HG02981 (cell line): ENCODE data around the gene NDUFAF2.
"Not testable (repeated sequence)": the region's sequence is repeated elsewhere in the genome, so short reads cannot be mapped to it uniquely, and the experiment has no call there.

Experiments used
- ATAC-seq: cut with Tn5 transposase; IDR thresholded peaks from one replicate; pipeline ENCODE4 v1.9.1; 2021; ENCODE audit warnings: mild to moderate bottlenecking, moderate library complexity; ENCODE audit not compliant: unreplicated experiment

The NDUFAF2 gene

DNA sequence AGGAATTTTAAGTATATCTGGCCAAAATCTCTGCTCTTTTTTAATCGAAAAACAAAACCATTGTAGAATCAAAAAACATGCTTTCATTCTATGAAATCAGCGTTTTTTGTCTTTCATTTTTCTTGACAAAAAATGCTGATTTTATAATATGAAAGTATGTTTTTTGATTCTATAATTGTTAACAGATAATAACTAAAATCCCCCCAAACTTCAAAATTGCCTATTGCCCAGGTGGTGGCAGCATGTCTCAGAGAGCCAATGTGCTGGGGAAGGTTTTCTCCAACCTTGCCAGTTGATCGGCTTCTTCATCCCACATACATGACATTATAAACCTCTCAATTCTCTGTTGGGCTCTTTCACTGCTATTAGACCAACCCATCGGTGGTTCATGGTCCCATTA lies 222.4 kb downstream of the NDUFAF2 start:
- ATAC-seq, result no peak

DNA sequence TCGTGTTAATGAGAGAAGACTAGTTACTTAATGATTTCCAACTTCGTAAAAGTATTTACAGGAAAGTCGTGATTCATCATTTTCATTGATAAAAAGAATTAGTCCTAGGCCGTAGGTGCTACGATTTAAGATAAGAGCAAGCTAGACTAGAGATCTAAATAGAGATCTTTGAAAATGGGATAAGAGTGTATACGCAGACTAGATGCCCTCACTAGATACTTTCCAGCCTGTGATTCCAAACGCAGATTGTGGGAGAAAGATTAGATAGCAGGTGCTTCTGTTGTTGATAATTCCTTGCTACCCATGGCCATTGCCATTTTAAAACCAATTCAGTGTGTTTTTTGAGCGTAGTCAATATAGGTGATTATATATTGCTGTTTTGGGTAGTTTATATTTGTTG lies 223.9 kb downstream of the NDUFAF2 start:
- no peak for ATAC-seq

DNA sequence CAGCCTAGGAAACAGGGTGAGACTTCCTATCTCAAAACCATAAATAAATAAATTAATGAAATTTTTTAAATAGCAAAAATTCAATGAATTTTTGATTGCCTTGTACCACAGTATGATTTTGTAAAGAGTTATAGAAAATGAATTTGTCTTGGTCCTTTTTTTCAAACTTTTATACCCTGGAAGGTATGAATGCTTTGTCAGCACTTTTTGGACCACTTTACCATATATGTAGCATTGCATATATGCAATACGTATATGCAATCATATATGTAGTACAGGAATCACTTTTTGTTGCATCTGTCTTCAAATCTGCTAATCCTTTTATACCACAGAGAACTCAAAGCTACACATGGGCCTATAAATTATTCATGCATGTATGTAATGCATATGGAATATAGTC lies 226.5 kb downstream of the NDUFAF2 start:
- no peak for ATAC-seq

DNA sequence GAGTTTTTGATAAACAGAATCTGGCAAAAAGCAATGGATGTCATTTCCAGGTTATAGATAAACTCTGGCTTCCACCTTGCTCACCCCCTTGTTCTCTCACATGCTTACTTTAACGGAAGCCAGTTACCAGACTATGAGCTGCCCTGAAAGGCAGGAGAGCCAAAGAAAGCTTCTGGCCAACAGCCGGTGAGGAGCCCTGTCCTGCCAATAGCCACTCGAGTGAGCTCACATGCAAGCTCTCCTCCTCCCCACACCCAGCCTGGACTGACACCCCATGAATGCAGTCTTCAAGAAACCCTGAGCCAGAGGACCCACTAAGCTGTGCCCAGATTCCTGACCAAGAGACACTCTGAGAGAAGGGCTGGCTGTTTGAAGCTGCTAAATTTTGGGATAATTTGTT lies 231.6 kb downstream of the NDUFAF2 start:
- ATAC-seq, result no peak

DNA sequence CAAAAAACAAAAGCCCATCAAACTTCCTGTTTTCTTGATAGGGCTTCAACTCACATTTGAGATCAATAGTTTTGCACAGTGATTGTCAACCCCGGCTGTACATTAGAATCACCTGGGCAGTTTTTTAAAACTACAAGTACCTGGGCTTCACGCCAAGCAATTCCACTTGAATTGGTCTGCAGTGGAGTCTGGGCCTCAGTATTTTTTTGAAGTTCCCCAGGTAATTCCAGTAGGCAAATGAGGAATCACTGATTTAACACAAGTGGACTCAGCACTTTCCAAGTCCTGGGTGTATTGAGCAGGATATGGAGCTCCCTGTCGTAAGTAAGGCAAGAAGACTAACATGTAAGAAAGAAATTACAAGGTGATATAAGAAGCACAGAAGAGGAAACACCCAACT lies 232.1 kb downstream of the NDUFAF2 start:
- no peak for ATAC-seq

DNA sequence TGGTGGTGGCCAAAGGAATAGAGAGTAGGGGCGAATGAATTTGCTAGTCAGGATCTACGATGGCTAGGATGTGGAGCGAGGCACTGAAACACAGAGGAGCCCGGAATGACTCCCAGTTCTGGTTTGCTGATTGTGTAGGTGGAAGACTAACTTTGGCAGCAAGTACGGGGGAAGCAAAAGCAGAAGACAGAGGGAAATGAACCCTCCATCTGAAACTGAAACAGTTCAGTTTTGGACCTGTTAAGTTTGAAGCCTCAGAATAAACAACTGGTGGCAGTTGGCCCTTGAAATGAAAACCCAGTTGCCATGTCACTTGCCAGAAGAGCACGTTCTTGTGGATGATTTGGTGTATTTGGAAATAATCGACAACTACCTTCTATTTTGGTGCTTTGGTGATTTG lies 232.7 kb downstream of the NDUFAF2 start:
- peak; percentile 68 for ATAC-seq

DNA sequence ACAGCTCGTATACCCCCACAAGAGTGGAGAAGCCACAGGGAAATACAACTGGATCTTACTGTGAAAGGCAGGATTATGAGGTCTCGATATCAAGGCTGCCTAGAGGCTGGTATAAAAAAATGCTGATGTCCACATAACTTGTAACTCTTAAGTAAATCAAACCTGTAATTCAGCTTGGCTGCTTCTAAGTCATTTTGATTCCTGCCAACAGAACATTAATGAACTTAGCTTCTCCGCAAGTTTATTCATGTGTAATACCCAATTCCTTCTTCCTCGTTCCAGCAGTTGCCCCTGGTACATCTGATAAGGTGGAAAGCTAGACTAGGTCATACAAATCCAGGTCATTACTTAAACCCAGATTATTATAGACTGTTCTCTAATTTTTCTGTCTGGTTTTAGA lies 233.7 kb downstream of the NDUFAF2 start:
- ATAC-seq, result no peak

DNA sequence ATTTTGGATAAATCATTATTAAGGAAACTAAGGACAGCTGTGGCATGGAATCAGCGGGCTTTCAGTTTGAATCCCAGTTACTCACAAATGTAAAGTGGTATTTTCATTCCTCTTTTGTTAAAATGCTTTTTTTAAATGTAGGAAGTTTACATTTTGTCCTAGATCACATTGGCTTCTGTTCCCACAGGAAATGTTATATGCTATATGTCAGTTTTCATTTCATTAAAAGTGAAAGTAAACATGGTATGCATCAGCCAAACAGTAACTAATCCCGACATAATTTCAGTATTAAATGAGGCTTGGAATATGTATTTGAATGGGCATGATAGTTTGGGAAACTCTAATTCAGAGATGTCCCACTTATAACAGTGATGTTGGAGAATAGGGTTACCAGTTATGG lies 235.9 kb downstream of the NDUFAF2 start:
- no peak for ATAC-seq

DNA sequence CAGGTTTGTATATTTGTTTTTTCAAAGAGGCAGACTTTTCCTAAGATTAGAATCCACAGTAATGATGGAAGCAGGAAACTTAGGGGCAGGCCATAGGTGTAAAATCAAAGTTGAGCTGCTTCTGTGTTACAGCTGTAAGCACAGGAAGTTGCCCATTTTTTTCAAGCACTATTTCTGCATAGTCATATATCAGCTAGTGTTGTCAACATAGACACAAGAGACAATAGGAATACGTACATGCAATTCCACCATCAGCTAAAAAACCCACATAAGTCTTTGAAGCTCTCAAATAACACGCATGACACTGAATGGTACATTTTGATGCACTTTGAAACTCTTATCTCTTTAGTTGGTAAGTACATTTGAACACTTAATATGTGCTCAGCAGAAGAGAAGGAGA lies 237.4 kb downstream of the NDUFAF2 start:
- ATAC-seq, result no peak

DNA sequence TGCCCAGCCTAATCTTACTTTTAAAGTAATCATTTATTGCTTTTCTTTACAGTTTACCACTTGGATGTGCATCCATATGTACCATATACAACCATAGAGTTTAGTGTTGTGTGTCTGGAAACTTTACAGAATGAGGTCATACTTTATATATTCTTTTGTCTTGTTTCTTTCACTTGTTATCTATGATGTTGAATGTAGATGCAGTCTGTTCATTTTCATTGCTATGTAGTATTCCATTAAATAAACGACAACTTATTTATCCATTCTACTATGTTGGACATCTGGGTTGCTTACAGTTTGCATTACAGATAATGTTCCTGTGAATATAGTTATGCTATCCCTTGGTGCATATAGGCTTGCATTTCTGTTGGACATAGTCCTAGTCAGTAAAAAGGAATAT lies 238.5 kb downstream of the NDUFAF2 start:
- ATAC-seq, result no peak

DNA sequence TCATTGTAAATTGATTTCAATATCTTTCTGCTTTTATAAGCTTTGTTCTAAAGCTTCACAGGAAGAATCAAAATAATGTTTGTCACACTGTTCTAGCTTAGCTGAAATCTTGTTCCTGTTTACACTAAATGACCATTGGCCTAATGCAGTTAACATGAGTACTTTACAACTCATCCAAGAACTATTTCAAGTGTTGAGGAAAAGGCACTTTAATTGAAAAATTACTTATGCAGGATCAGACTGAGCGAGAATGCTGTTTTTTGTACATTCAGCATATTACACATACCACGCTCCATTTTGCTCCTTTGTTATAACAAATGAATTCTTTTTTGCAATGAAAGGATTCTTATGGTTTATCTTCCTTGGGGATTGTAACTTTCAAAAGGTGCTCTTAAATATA lies 239.7 kb downstream of the NDUFAF2 start:
- ATAC-seq, result no peak

DNA sequence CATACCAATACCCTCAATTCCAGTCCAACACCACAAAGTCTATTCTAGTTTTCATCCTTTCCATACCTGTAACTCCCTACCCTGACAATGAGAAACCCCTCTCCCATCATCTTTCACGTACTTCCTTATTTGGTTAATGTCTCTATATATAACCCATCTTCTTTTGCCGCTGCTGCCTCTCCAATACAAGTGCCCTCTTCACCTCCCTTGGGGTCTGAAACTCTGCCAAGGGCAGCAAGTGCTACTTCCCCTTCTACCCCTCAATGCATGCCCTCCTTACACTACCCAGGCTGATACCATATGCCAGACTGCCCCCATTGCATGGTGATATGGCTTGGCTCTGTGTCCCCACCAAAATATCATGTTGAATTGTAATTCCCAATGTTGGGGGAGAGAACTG lies 241.6 kb downstream of the NDUFAF2 start:
- ATAC-seq, result no peak

DNA sequence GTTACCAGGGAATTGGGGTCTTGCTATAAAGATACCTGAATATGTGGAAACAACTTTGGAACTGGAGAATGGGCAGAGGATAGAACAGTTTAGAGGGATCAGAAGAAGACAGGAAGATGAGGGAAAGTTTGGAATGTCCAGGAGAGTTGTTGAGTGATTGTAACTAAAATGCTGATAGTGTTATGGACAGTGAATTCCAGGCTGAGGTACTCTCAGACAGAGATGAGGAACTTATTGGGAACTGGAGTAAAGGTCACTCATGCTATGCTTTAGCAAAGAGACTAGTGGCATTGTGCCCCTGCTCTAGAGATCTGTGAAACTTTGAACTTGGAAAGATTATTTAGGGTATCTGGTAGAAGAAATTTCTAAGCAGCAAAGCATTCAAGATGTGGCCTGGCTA lies 242.3 kb downstream of the NDUFAF2 start:
- ATAC-seq, result not testable (repeated sequence)

DNA sequence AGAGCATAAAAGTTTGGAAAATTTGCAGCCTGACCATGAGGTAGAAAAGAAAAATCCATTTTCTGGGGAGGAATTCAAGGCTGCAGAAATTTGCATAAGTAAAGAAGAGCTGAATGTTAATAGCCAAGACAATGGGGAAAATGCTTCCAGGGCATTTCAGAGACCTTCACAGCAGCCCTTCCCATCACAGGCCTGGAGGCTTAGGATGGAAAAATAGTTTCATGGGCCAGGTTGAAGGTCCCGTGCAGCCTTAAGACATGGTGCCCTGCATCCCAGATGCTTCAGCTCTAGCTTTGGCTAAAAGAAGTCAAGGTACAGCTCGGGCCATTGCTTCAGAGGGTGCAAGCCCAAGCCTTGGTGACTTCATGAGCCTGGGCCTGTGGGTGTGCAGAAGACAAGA lies 242.8 kb downstream of the NDUFAF2 start:
- ATAC-seq, result not testable (repeated sequence)

DNA sequence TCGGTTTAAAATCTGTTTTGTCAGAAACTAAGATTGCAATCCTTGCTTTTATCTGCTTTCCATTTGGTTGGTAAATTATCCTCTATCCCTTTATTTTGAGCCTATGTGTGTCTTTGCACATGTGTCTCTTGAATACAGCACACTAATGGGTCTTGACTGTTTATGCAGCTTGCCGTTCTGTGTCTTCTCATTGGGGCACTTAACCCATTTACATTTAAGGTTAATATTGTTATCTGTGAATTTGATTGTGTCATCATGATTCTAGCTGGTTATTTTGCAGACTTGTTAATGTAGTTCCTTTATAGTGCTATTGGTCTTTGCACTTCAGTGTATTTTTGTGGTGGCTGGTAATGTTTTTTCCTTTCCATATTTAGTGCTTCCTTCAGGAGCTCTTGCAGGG lies 253.6 kb downstream of the NDUFAF2 start:
- no peak for ATAC-seq

DNA sequence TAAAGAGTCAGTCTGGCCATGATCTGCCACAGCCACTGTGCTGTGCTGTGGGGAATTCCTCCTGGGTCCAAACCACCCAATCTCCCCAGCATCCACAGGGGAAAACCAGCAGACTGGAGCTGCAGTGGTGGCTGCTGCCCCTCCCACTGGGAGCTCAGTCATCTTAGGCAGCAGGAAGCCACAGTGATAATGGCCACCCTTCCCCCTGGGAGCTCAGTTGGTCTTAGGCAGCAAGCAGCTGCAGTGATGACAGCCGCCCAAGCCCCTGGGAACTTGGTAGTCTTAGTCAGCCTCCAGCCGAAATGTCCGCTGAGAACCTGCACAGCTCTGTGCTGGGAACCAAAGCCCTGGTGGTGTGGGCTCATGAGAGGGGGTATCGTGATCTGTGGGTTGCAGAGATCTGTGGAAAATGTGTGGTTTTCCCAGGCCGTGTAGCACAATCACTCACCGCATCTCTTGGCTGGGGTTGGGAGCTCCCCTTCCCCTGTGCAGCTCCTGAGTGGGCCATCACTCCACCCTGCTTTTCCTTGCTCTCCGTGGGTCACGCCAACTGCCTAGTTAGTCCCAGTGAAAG lies 255.7 kb downstream of the NDUFAF2 start:
- peak; percentile 54 for ATAC-seq

DNA sequence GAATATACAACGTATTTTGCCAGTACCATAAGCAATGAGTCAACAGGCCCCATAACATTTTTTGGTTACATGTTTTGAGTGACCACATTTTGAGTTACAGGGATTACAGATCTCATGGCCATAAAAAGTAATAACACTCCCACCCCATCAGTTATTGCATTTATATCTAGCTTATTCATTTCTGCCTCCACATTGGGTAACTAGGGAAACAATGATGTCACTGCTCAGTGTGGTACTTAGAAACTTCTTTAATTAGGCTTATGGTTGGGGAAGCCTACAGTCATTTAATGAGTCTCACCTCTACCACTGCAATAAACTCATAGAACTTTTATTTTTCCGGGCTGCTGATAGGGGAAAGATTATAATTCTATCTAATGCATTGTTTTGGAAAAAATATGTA lies 257.2 kb downstream of the NDUFAF2 start:
- peak; percentile 51 for ATAC-seq
